MM.1S (cell line): ENCODE data around the gene ZMPSTE24.

Experiments
- DNase-seq: peaks from one replicate; pipeline ENCODE4 v3.0.0-alpha.2; 2015
- H2AFZ ChIP-seq: fragments of 300-600 bp; sonication (generic); 2 replicates; pipeline ENCODE4 v1.6.0; 2016; ENCODE audit warnings: antibody characterized with exemption, low read length
- H3F3A ChIP-seq: fragments of 300-600 bp; sonication (generic); 2 replicates; pipeline ENCODE4 v1.6.1; 2016; ENCODE audit warnings: mild to moderate bottlenecking, antibody characterized with exemption, low read length, moderate library complexity, mixed read lengths; ENCODE audit not compliant: insufficient read depth
- H3K27ac ChIP-seq: fragments of 300-600 bp; sonication (generic); 2 replicates; pipeline ENCODE4 v1.5.1; 2016; ENCODE audit warnings: mild to moderate bottlenecking, low read length
- H3K27me3 ChIP-seq: fragments of 300-600 bp; sonication (generic); replicated peaks from 2 replicates; pipeline ENCODE4 v1.6.0; 2016; ENCODE audit warnings: low read length; ENCODE audit not compliant: insufficient read depth
- H3K36me3 ChIP-seq: fragments of 300-600 bp; sonication (generic); replicated peaks from 2 replicates; pipeline ENCODE4 v1.6.1; 2016; ENCODE audit warnings: mild to moderate bottlenecking, low read length, mixed read lengths; ENCODE audit not compliant: insufficient read depth
- H3K4me1 ChIP-seq: fragments of 300-600 bp; sonication (generic); 2 replicates; pipeline ENCODE4 v1.6.1; 2016; ENCODE audit warnings: low read length, mixed read lengths
- H3K4me2 ChIP-seq: fragments of 300-600 bp; sonication (generic); 2 replicates; pipeline ENCODE4 v1.6.0; 2016; ENCODE audit warnings: low read depth, low read length
- H3K4me3 ChIP-seq: fragments of 300-600 bp; sonication (generic); 2 replicates; pipeline ENCODE4 v1.5.1; 2016; ENCODE audit warnings: low read length, mixed read lengths
- H3K79me2 ChIP-seq: fragments of 300-600 bp; sonication (generic); 2 replicates; pipeline ENCODE4 v1.6.1; 2016; ENCODE audit warnings: mixed run types, low read length, mixed read lengths
- H3K9ac ChIP-seq: fragments of 300-600 bp; sonication (generic); 2 replicates; pipeline ENCODE4 v1.6.1; 2016; ENCODE audit warnings: low read length, mixed read lengths
- H3K9me2 ChIP-seq: fragments of 300-600 bp; sonication (generic); replicated peaks from 2 replicates; pipeline ENCODE4 v1.6.1; 2016; ENCODE audit warnings: mild to moderate bottlenecking, low read length, mixed read lengths; ENCODE audit not compliant: insufficient read depth
- H3K9me3 ChIP-seq: fragments of 300-600 bp; sonication (generic); replicated peaks from 2 replicates; pipeline ENCODE4 v1.6.1; 2016; ENCODE audit warnings: mild to moderate bottlenecking, low read length, mixed read lengths; ENCODE audit not compliant: insufficient read depth
- H4K20me1 ChIP-seq: fragments of 300-600 bp; sonication (generic); 2 replicates; pipeline ENCODE4 v1.6.1; 2016; ENCODE audit warnings: mild to moderate bottlenecking, low read length, moderate library complexity, mixed read lengths; ENCODE audit not compliant: insufficient read depth
- CTCF ChIP-seq: fragments of 300-600 bp; sonication (generic); IDR thresholded peaks from 2 replicates; pipeline ENCODE4 v1.5.1; 2016; ENCODE audit warnings: antibody characterized with exemption, low read length, mixed read lengths
- EZH2 ChIP-seq: fragments of 300-600 bp; sonication (generic); optimal IDR thresholded peaks from 2 replicates; pipeline ENCODE3; 2017; ENCODE audit warnings: low read depth, mild to moderate bottlenecking, antibody characterized with exemption, low read length, mixed read lengths
- EZH2phosphoT487 ChIP-seq: fragments of 300-600 bp; sonication (generic); IDR thresholded peaks from 2 replicates; pipeline ENCODE4 v1.6.1; 2018; ENCODE audit warnings: antibody characterized with exemption, low read length

Gene ZMPSTE24

GRCh38 chr1:40303790-40304189 is 45.8 kb downstream of the ZMPSTE24 start:
- TF ChIP-seq EZH2 (no peak), EZH2phosphoT487 (no peak)
- no peak overlapping the region for H3K27ac ChIP-seq
- DNase-seq: no peak
- no peak overlapping the region for H3K9ac ChIP-seq
- no peak overlapping the region for H3K4me3 ChIP-seq
- H4K20me1 ChIP-seq: no peaks in the 10 kb centered on the region
- H3K9me2 ChIP-seq: no peaks in the 10 kb centered on the region
- no peak overlapping the region for H3K4me2 ChIP-seq
- no peak overlapping the region for H2AFZ ChIP-seq
- no peaks in the 10 kb centered on the region for H3K36me3 ChIP-seq
- no peaks in the 10 kb centered on the region for H3K79me2 ChIP-seq
- no peaks in the 10 kb centered on the region for H3K27me3 ChIP-seq
- no peaks in the 10 kb centered on the region for H3K9me3 ChIP-seq
- no peaks in the 10 kb centered on the region for H3F3A ChIP-seq
- H3K4me1 ChIP-seq: no peaks in the 10 kb centered on the region

- no peak overlapping the region for H3K4me2 ChIP-seq
- no peaks in the 10 kb centered on the region for H3K9me3 ChIP-seq
- H3K9me2 ChIP-seq: no peaks in the 10 kb centered on the region
- no peak overlapping the region for H3K9ac ChIP-seq
- H2AFZ ChIP-seq: no peak overlapping the region
- no peak overlapping the region for H3K4me3 ChIP-seq
- no peaks in the 10 kb centered on the region for H3K79me2 ChIP-seq
- H3K36me3 ChIP-seq: no peaks in the 10 kb centered on the region
- no peak overlapping the region for H3K27ac ChIP-seq
- DNase-seq: no peak
- no peaks in the 10 kb centered on the region for H4K20me1 ChIP-seq
- no peaks in the 10 kb centered on the region for H3K4me1 ChIP-seq
- no peaks in the 10 kb centered on the region for H3F3A ChIP-seq
- H3K27me3 ChIP-seq: no peaks in the 10 kb centered on the region
- TF ChIP-seq EZH2phosphoT487: no peak
- TF ChIP-seq CTCF: no peak
- TF ChIP-seq EZH2: no peak
These were observed 47.4 kb downstream of the ZMPSTE24 start for GRCh38 chr1:40305451-40305850.

- Histone ChIP-seq H3K27me3 (no peaks in the 10 kb centered on the region), H3K4me1 (no peaks in the 10 kb centered on the region), H3K4me3 (no peak overlapping the region), H3K79me2 (no peaks in the 10 kb centered on the region), H3K9me3 (no peaks in the 10 kb centered on the region), H3K9ac (no peak overlapping the region), H3K36me3 (no peaks in the 10 kb centered on the region), H3F3A (no peaks in the 10 kb centered on the region), H3K9me2 (no peaks in the 10 kb centered on the region), H3K27ac (no peak overlapping the region), H4K20me1 (no peaks in the 10 kb centered on the region), H2AFZ (no peak overlapping the region), H3K4me2 (no peak overlapping the region)
- no peak for DNase-seq
- TF ChIP-seq EZH2phosphoT487 (no peak), CTCF (no peak), EZH2 (no peak)
These were observed 47.8 kb downstream of the ZMPSTE24 start for GRCh38 chr1:40305871-40306270.

- Histone ChIP-seq H3F3A (no peaks in the 10 kb centered on the region), H3K9me3 (no peaks in the 10 kb centered on the region), H2AFZ (no peak overlapping the region), H4K20me1 (no peaks in the 10 kb centered on the region), H3K9ac (no peak overlapping the region), H3K79me2 (no peaks in the 10 kb centered on the region), H3K27me3 (no peaks in the 10 kb centered on the region), H3K4me2 (no peak overlapping the region), H3K4me3 (no peak overlapping the region), H3K36me3 (no peaks in the 10 kb centered on the region), H3K9me2 (no peaks in the 10 kb centered on the region), H3K27ac (no peak overlapping the region), H3K4me1 (no peaks in the 10 kb centered on the region)
- no peak for TF ChIP-seq EZH2
- no peak for TF ChIP-seq CTCF
- TF ChIP-seq EZH2phosphoT487: no peak
- no peak for DNase-seq
These were observed 48.3 kb downstream of the ZMPSTE24 start for GRCh38 chr1:40306296-40306695.
